GM18498 (cell line): ENCODE measurements around the gene RNF187.
"Not testable (repeated sequence)": the region's sequence is repeated elsewhere in the genome, so short reads cannot be mapped to it uniquely, and the experiment has no call there.

Source experiments
- ATAC-seq: cut with Tn5 transposase; IDR thresholded peaks from one replicate; pipeline ENCODE4 v1.9.1; 2021; ENCODE audit warnings: mild to moderate bottlenecking, moderate library complexity; ENCODE audit not compliant: unreplicated experiment

The RNF187 gene

GRCh38 chr1:228459091-228459993, 27.8 kb upstream of the RNF187 start:
- ATAC-seq: no peak

DNA sequence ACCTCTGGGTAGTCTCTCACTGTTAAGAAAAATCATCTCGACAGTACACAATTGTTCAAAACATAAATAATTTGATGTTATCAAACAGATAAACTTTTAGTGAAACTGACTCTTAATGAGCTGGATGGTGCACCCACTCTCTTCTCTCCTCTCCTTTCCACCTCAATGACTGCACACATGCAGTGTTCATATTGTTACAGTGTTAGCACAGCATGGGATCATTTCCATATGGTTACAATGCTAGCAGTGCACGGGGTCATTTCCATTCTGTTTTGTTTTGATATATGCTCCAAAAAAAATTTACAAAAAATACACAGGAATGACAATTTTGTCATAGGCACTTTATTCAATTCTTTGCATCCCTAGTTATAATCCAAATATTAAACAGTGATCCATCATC, 26.4 kb upstream of the RNF187 start:
- ATAC-seq: no peak

- no peak for ATAC-seq
Measured at GRCh38 chr1:228462560-228462959, 24.6 kb upstream of the RNF187 start.

GRCh38 chr1:228463009-228463558, 24.1 kb upstream of the RNF187 start:
- ATAC-seq: no peak

GRCh38 chr1:228463559-228464455, 23.4 kb upstream of the RNF187 start:
- ATAC-seq: no peak

DNA sequence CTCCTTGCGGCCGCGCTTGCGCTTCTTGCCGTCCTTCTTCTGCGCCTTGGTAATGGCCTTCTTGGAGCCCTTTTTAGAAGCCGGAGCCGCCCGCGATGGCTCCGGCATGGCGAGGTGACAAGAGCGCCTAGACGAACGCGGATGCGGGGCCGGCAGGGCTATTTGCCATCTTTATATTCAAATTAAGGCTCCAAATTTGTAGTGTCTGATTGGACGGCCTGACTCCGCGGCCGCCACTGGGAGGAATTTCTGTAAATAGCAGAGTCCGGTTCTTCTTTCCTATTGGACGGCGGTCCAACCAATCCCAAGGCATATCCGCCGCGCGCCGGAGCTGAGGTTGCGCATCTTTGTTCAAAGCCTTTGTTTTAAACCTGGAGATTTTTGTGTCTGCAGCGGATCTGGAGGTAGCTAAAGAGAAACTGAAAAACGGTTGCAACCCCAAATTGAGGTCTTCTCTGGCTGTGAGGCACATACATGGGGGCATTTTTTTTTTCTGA, 22.6 kb upstream of the RNF187 start:
- ATAC-seq: peak; percentile 88

GRCh38 chr1:228465141-228465540, 22.0 kb upstream of the RNF187 start:
- no peak for ATAC-seq

DNA sequence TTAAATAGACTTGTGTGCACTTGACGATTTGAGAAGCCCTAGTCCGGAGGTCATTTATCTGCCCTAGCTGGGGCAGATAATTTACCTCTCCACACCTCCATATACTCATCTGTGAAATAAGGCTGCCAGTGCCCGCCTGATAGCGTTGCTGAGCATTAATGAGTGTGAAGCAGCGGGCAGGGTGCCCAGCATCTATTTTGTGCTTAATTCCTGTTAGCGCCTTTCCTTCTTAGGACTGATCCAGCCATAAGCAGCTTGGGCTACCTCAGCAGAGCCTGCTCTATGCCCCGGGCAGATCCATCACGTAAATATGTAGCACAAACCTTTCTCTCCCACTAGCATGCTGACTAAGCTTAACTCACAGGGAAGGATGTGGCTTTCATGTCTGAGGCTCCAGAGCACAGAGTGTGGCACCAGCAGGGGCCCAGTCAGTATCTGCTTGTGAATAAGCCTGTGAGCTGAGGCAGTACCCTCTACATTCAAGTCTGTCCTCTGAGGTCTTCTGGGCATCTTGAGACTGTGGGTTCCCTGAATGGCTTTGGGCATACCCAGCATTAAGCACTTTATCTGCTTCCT, 21.5 kb upstream of the RNF187 start:
- no peak for ATAC-seq

DNA sequence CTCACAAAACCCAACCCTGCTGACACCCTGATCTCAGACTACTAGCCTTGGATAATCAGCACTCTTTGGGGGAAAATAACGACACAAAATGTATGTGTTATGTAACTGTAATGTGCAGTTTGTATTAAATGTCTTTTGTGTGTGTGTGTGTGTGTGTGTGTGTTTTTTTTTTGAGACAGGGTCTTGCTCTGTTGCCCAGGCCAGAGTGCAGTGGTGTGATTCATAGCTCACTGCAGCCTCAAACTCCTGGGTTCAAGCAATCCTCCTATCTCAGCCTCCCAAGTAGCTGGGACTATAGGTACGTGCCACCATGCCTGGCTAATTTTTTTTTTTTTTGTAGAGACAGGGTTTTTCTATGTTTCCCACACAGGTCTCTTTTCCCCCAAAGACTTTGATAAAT, 19.0 kb upstream of the RNF187 start:
- not testable (repeated sequence) for ATAC-seq

DNA sequence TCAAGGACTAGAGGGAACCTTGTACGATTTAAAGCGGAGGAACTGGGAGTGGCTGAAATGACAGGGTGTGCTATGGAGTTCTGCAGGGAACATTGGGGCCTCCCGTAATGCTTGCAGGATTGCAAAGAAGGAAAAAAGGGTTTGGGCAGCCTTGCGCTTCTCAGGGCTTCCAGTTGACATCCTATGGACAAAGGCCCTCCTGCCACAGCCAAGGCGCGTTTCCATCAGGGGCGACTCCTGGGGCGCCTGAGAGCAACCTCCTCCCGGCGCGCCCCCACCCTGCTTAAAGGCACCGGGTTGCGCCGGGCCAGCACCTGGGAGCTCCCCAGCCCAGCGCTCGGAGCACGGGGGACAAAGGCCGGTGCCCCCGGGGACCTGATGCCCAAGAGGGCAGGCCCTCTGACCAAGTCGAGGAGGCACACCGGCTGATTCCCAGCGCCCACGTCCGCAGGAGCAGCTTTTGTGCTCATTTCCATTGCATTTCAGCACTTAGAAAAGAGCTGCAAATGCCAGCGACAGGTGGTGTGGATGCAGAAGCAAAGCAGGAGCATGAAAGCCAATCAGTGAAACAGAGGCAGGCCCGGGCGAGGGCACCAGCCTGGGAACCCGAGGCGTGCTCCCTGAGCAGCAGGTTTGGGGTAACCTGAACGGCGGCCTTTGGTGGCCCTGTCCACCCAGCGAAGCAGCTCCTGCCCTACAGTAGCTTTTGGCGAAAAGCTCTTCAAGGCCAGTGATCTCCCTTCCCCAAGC, 17.6 kb upstream of the RNF187 start:
- ATAC-seq: no peak

DNA sequence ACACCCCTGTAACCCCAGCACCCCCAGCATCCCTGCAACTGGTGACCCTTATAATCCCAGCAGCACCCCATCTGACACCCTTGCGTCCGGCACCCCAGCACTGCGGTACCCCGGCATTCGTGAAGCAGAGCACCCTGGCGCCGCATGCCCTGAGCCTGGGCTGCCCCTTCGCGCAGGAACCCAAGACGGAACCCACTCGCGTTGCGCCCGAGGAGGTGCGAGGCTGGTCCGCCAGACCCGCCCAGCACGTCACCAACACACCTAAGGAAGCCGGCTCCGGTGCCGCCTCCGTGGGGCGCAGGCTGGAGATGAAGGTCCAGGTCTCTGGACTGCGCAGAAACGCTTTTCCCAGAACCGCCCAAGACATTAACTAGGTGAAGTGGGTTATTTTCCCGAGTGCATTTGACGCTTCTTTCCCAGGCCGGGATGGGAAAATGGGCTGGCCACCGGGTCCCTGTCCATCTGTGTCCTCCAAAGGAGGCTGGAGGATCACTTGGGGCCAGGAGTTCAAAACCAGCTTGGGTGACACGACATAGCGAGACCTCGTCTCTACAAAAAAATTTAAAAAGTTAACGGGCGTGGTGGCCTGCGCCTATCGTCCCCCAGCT, 15.9 kb upstream of the RNF187 start:
- ATAC-seq: no peak

- peak; percentile 59 for ATAC-seq
Measured at GRCh38 chr1:228471762-228472398, 15.3 kb upstream of the RNF187 start.

DNA sequence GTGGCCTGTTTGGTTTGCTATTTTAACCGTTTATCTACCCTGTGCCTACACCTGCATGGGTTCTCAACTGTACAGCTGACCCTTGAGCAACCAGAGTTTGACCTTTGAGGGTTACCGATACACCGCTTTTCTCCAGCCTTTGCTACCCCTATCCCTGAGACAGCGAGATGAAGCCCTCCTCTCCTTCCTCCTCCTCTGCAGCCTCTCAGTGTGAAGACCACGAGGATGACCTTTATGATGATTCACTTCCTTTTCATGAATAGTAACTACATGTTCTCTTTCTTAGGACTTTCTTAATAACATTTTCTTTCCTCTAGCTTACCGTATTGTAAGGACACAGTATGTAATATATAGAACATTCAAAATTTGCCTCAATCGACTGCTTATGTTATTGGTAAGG, 14.5 kb upstream of the RNF187 start:
- no peak for ATAC-seq

- no peak for ATAC-seq
Measured at GRCh38 chr1:228474507-228474906, 12.7 kb upstream of the RNF187 start.

- no peak for ATAC-seq
Measured at GRCh38 chr1:228475812-228476211, 11.4 kb upstream of the RNF187 start.

DNA sequence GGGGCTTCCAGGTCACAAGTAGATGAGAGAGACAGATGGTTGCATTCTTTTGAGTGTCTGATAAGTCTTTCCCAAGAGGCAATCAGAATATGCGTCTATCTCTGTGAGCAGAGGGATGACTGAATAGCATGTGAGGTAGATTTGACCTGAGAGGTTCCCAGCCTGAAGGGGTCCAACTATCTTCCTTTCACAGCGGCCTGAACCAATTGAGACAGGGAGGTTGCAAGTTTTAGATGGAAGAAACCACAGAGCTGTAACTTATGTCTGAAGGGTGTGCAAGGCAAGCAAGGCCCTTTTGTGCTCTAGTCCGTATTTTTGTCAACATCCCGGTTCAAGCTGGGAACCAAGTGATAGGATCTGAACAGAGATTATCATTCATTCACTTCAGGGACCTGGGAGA, 9.9 kb upstream of the RNF187 start:
- ATAC-seq: no peak

DNA sequence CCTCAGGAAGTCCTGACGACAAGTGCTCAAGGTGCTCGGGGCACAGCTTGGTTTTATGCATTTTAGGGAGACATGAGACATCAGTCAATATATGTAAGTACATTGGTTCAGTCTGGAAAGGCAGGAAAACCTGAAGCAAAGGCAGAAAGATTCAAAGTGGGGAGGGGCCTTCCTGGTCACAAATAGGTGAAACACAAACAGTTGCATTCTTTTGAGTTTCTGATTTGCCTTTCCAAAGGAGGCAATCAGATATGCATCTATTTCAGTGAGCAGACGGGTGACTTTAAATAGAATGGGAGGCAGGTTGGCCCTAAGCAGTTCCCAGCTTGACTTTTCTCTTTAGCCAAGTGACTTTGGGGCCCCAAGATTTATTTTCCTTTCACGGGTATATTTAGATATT, 8.9 kb upstream of the RNF187 start:
- ATAC-seq: no peak

GRCh38 chr1:228478912-228479711, 8.1 kb upstream of the RNF187 start:
- ATAC-seq: peak; percentile 61

- ATAC-seq: no peak
Measured at GRCh38 chr1:228483789-228484188, 3.4 kb upstream of the RNF187 start.
